Astrocyte (in vitro differentiated cells and primary cell): Measurements from ENCODE around the gene INHBC. TPM values are rescaled to one million over a fixed set of nuclear protein-coding genes. Genes with fewer than 3 reads are reported as not detected.

Experiments used
- DNase-seq: peaks from one replicate; pipeline ENCODE4 v3.0.0-alpha.2; 2010; ENCODE audit warnings: low read depth
- FAIRE-seq: peaks from 2 replicates; lab custom pipeline; 2011; peaks lifted over from hg19 to GRCh38; lab: Jason Lieb, UNC
- H2AFZ ChIP-seq: 2 replicates; pipeline ENCODE4 v1.6.0; 2012; ENCODE audit warnings: low read depth, low read length, inconsistent platforms
- H3K27ac ChIP-seq: 2 replicates; pipeline ENCODE4 v1.5.1; 2011; ENCODE audit warnings: low read depth, low read length, inconsistent platforms
- H3K27me3 ChIP-seq: 2 replicates; pipeline ENCODE4 v1.6.0; 2011; ENCODE audit warnings: low read length, inconsistent platforms; ENCODE audit not compliant: insufficient read depth
- H3K36me3 ChIP-seq: 2 replicates; pipeline ENCODE4 v1.5.1; 2011; ENCODE audit warnings: low read length, inconsistent platforms; ENCODE audit not compliant: insufficient read depth
- H3K4me1 ChIP-seq: 2 replicates; pipeline ENCODE4 v1.5.1; 2011; ENCODE audit warnings: low read length, inconsistent platforms; ENCODE audit not compliant: insufficient read depth
- H3K4me2 ChIP-seq: 2 replicates; pipeline ENCODE4 v1.6.0; 2012; ENCODE audit warnings: low read length, inconsistent platforms
- H3K4me3 ChIP-seq: 2 replicates; pipeline ENCODE4 v1.5.1; 2011; ENCODE audit warnings: low read depth, mild to moderate bottlenecking, low read length, inconsistent platforms; ENCODE audit not compliant: insufficient read depth
- H3K79me2 ChIP-seq: 2 replicates; pipeline ENCODE4 v1.6.0; 2012; ENCODE audit warnings: mild to moderate bottlenecking, low read length, inconsistent platforms; ENCODE audit not compliant: insufficient read depth
- H3K9ac ChIP-seq: 2 replicates; pipeline ENCODE4 v1.6.0; 2012; ENCODE audit warnings: mild to moderate bottlenecking, low read length, inconsistent platforms
- H3K9me3 ChIP-seq: 2 replicates; pipeline ENCODE4 v1.5.1; 2012; ENCODE audit warnings: low read depth, mild to moderate bottlenecking, low read length, inconsistent platforms; ENCODE audit not compliant: insufficient read depth
- H4K20me1 ChIP-seq: 2 replicates; pipeline ENCODE4 v1.6.0; 2012; ENCODE audit warnings: low read length, inconsistent platforms; ENCODE audit not compliant: insufficient read depth
- H3K27ac Mint-ChIP-seq: one replicate; pipeline ENCODE4 v1.8.0; 2021; ENCODE audit warnings: mild to moderate bottlenecking, mixed read lengths; ENCODE audit not compliant: unreplicated experiment
- H3K27me3 Mint-ChIP-seq: one replicate; pipeline ENCODE4 v1.8.0; 2021; ENCODE audit warnings: low read depth, mixed read lengths; ENCODE audit not compliant: unreplicated experiment
- H3K36me3 Mint-ChIP-seq: one replicate; pipeline ENCODE4 v1.8.0; 2021; ENCODE audit warnings: low read depth, mixed read lengths; ENCODE audit not compliant: unreplicated experiment
- H3K4me1 Mint-ChIP-seq: one replicate; pipeline ENCODE4 v1.8.0; 2021; ENCODE audit warnings: low read depth, mixed read lengths; ENCODE audit not compliant: unreplicated experiment
- H3K4me3 Mint-ChIP-seq: one replicate; pipeline ENCODE4 v1.8.0; 2021; ENCODE audit warnings: mild to moderate bottlenecking, moderate library complexity, mixed read lengths; ENCODE audit not compliant: unreplicated experiment
- H3K9me3 Mint-ChIP-seq: one replicate; pipeline ENCODE4 v1.8.0; 2021; ENCODE audit warnings: mild to moderate bottlenecking, mixed read lengths; ENCODE audit not compliant: unreplicated experiment
- EZH2 ChIP-seq: IDR thresholded peaks from 2 replicates; pipeline ENCODE4 v1.6.1; 2012; ENCODE audit warnings: mild to moderate bottlenecking, low read length, inconsistent platforms; ENCODE audit not compliant: insufficient read depth
- total RNA-seq: library from RNA; stranded (reverse); gene quantifications from 2 replicates; pipeline ENCODE4 v1.2.1, GENCODE V29; 2021
- TF ChIP-seq, protein P1 (sequence below): IDR thresholded peaks from 2 replicates; pipeline ENCODE4 v1.5.1; 2011; ENCODE audit warnings: low read depth, mild to moderate bottlenecking, inconsistent platforms, low read length, moderate library complexity; ENCODE audit not compliant: insufficient read depth

INHBC gene
- total RNA-seq, 1 donor from 2014 or later: not detected

DNA sequence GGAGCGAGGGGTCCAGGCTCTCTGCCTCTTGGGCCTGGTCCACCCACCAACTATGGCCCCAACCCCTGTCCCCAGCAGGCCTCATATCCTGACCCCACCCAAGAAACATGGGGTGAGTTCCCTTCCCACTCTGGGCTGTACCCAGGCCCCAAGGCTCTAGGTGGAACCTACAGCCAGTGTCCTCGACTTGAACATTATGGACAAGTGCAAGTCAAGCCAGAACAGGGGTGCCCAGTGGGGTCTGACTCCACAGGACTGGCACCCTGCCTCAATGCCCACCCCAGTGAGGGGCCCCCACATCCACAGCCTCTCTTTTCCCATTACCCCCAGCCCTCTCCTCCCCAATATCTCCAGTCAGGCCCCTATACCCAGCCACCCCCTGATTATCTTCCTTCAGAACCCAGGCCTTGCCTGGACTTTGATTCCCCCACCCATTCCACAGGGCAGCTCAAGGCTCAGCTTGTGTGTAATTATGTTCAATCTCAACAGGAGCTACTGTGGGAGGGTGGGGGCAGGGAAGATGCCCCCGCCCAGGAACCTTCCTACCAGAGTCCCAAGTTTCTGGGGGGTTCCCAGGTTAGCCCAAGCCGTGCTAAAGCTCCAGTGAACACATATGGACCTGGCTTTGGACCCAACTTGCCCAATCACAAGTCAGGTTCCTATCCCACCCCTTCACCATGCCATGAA lies 36.5 kb downstream of the INHBC start:
- Histone ChIP-seq H3K4me1 (peaks cover 7% of the 10 kb centered on the region), H3K27me3 (peaks cover 42% of the 10 kb centered on the region), H3K9ac (no peak overlapping the region), H3K36me3 (no peaks in the 10 kb centered on the region), H3K9me3 (no peaks in the 10 kb centered on the region), H2AFZ (no peak overlapping the region), H3K4me2 (no peak overlapping the region), H3K27ac (no peak overlapping the region), H3K79me2 (no peaks in the 10 kb centered on the region), H4K20me1 (no peaks in the 10 kb centered on the region), H3K4me3 (no peak overlapping the region)
- H3K27ac Mint-ChIP-seq: no peak overlapping the region
- peaks cover 74% of the 10 kb centered on the region for H3K27me3 Mint-ChIP-seq
- FAIRE-seq (no peak), DNase-seq (no peak)
- peaks cover 13% of the 10 kb centered on the region for H3K9me3 Mint-ChIP-seq
- H3K4me3 Mint-ChIP-seq: no peak overlapping the region
- no peaks in the 10 kb centered on the region for H3K4me1 Mint-ChIP-seq
- peaks cover 16% of the 10 kb centered on the region for H3K36me3 Mint-ChIP-seq
- TF ChIP-seq EZH2: no peak
- TF ChIP-seq, protein P1, sequence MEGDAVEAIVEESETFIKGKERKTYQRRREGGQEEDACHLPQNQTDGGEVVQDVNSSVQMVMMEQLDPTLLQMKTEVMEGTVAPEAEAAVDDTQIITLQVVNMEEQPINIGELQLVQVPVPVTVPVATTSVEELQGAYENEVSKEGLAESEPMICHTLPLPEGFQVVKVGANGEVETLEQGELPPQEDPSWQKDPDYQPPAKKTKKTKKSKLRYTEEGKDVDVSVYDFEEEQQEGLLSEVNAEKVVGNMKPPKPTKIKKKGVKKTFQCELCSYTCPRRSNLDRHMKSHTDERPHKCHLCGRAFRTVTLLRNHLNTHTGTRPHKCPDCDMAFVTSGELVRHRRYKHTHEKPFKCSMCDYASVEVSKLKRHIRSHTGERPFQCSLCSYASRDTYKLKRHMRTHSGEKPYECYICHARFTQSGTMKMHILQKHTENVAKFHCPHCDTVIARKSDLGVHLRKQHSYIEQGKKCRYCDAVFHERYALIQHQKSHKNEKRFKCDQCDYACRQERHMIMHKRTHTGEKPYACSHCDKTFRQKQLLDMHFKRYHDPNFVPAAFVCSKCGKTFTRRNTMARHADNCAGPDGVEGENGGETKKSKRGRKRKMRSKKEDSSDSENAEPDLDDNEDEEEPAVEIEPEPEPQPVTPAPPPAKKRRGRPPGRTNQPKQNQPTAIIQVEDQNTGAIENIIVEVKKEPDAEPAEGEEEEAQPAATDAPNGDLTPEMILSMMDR: no peak

- H3K27me3 Mint-ChIP-seq: peaks cover 79% of the 10 kb centered on the region
- Histone ChIP-seq H2AFZ (no peak overlapping the region), H3K4me3 (no peak overlapping the region), H4K20me1 (no peaks in the 10 kb centered on the region), H3K27ac (no peak overlapping the region), H3K4me1 (peaks cover 9% of the 10 kb centered on the region), H3K9ac (no peak overlapping the region), H3K36me3 (no peaks in the 10 kb centered on the region), H3K79me2 (no peaks in the 10 kb centered on the region), H3K27me3 (peaks cover 46% of the 10 kb centered on the region), H3K4me2 (no peak overlapping the region), H3K9me3 (no peaks in the 10 kb centered on the region)
- no peak for TF ChIP-seq EZH2
- TF ChIP-seq, protein P1: no peak
- FAIRE-seq (no peak), DNase-seq (no peak)
- H3K4me1 Mint-ChIP-seq: no peaks in the 10 kb centered on the region
- H3K27ac Mint-ChIP-seq: no peak overlapping the region
- H3K4me3 Mint-ChIP-seq: no peak overlapping the region
- peaks cover 16% of the 10 kb centered on the region for H3K36me3 Mint-ChIP-seq
- peaks cover 13% of the 10 kb centered on the region for H3K9me3 Mint-ChIP-seq
Measured at GRCh38 chr12:57471661-57472060, 37.1 kb downstream of the INHBC start.

DNA sequence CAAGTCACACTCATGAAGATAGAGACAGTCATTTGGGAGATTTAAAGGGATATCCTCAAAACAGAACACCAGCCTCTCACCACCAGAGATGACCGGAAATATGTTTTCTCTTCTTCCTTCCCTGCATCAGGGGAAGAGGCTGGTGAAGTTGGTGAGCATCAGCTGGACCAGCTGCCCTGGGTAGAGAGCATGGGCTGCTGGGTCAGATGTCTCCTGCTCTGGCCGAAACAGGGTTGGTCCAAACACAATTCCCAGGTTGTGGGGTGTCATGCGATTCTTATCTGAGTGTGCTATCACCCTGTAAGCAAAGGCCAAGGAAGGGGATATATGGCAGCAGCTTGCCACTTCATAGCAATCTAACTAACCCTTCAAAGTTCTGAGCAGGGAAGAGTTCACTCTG lies 37.8 kb downstream of the INHBC start:
- Mint-ChIP-seq H3K4me1 (no peaks in the 10 kb centered on the region), H3K27me3 (peaks cover 79% of the 10 kb centered on the region)
- no peak for FAIRE-seq

More for the DNA sequence above, 37.8 kb downstream of the INHBC start:
- Histone ChIP-seq H3K4me2 (no peak overlapping the region), H2AFZ (no peak overlapping the region), H3K9me3 (no peaks in the 10 kb centered on the region), H3K27me3 (peaks cover 49% of the 10 kb centered on the region), H3K9ac (no peak overlapping the region), H3K27ac (no peak overlapping the region), H4K20me1 (no peaks in the 10 kb centered on the region), H3K4me3 (no peak overlapping the region), H3K79me2 (no peaks in the 10 kb centered on the region), H3K4me1 (peaks cover 9% of the 10 kb centered on the region), H3K36me3 (no peaks in the 10 kb centered on the region)
- TF ChIP-seq EZH2: no peak
- TF ChIP-seq, protein P1: no peak
- H3K9me3 Mint-ChIP-seq: peaks cover 13% of the 10 kb centered on the region
- no peak overlapping the region for H3K4me3 Mint-ChIP-seq
- peaks cover 16% of the 10 kb centered on the region for H3K36me3 Mint-ChIP-seq
- H3K27ac Mint-ChIP-seq: no peak overlapping the region
- no peak for DNase-seq
